GM23338 (cell line): ENCODE measurements around the gene TFF2. TPM values are rescaled to one million over a fixed set of nuclear protein-coding genes. Genes with fewer than 3 reads are reported as not detected.

Experiments
- ATAC-seq: fragments of 200-7000 bp; cut with Tn5 transposase; 3 replicates; pipeline ENCODE4 v1.9.1; 2020
- DNase-seq: peaks from one replicate; pipeline ENCODE4 v3.0.0-alpha.2; 2015; ENCODE audit warnings: low spot score
- H2AFZ ChIP-seq: fragments of 200-600 bp; sonication (generic); 2 replicates; pipeline ENCODE4 v1.8.0; 2016; ENCODE audit warnings: antibody characterized with exemption, mild to moderate bottlenecking, moderate library complexity
- H3F3A ChIP-seq: fragments of 200-600 bp; sonication (generic); replicated peaks from 2 replicates; pipeline ENCODE4 v1.8.0; 2017; ENCODE audit warnings: antibody characterized with exemption, mixed run types, low read depth
- H3K27ac ChIP-seq: fragments of 200-600 bp; sonication (generic); 2 replicates; pipeline ENCODE4 v1.6.1; 2016; ENCODE audit warnings: low read depth
- H3K27me3 ChIP-seq: fragments of 200-600 bp; sonication (generic); 2 replicates; pipeline ENCODE4 v1.8.0; 2016; ENCODE audit warnings: mild to moderate bottlenecking, mixed run types, moderate library complexity; ENCODE audit not compliant: insufficient read depth
- H3K36me3 ChIP-seq: fragments of 200-600 bp; sonication (generic); 2 replicates; pipeline ENCODE4 v1.8.0; 2016; ENCODE audit warnings: mild to moderate bottlenecking; ENCODE audit not compliant: insufficient read depth
- H3K4me1 ChIP-seq: fragments of 200-600 bp; sonication (generic); 2 replicates; pipeline ENCODE4 v1.8.0; 2016; ENCODE audit warnings: mild to moderate bottlenecking, moderate library complexity; ENCODE audit not compliant: insufficient read depth
- H3K4me2 ChIP-seq: fragments of 200-600 bp; sonication (generic); 2 replicates; pipeline ENCODE4 v1.7.1; 2017; ENCODE audit warnings: mixed run types
- H3K4me3 ChIP-seq: fragments of 200-600 bp; sonication (generic); 2 replicates; pipeline ENCODE4 v1.6.1; 2016; ENCODE audit warnings: mixed run types
- H3K79me2 ChIP-seq: fragments of 200-600 bp; sonication (generic); replicated peaks from 2 replicates; pipeline ENCODE4 v1.8.0; 2017; ENCODE audit warnings: mild to moderate bottlenecking; ENCODE audit not compliant: insufficient read depth
- H3K9me2 ChIP-seq: fragments of 200-600 bp; sonication (generic); 2 replicates; pipeline ENCODE4 v1.8.0; 2017; ENCODE audit not compliant: insufficient read depth
- H4K20me1 ChIP-seq: fragments of 200-600 bp; sonication (generic); replicated peaks from 2 replicates; pipeline ENCODE4 v1.8.0; 2017; ENCODE audit warnings: mild to moderate bottlenecking; ENCODE audit not compliant: insufficient read depth
- H3K27ac Mint-ChIP-seq: 2 replicates; pipeline ENCODE4 v1.8.0; 2020; ENCODE audit warnings: inconsistent platforms, mild to moderate bottlenecking, moderate library complexity, mixed read lengths
- H3K27me3 Mint-ChIP-seq: 3 replicates; pipeline ENCODE4 v1.8.0; 2022; ENCODE audit warnings: low read depth, mild to moderate bottlenecking, moderate library complexity, mixed read lengths, inconsistent platforms; ENCODE audit not compliant: insufficient read depth, poor library complexity
- H3K36me3 Mint-ChIP-seq: 3 replicates; pipeline ENCODE4 v1.8.0; 2021; ENCODE audit warnings: low read depth, mild to moderate bottlenecking, inconsistent platforms, moderate library complexity, mixed read lengths
- H3K4me1 Mint-ChIP-seq: 3 replicates; pipeline ENCODE4 v1.8.0; 2020; ENCODE audit warnings: mild to moderate bottlenecking, inconsistent platforms, mixed read lengths
- H3K4me3 Mint-ChIP-seq: 3 replicates; pipeline ENCODE4 v1.8.0; 2021; ENCODE audit warnings: moderate library complexity, mild to moderate bottlenecking, inconsistent platforms, mixed read lengths
- H3K9me3 Mint-ChIP-seq: 3 replicates; pipeline ENCODE4 v1.8.0; 2020; ENCODE audit warnings: moderate library complexity, mild to moderate bottlenecking, inconsistent platforms, mixed read lengths
- CTCF ChIP-seq, 2 experiments: fragments of 200-600 bp in 1 of 2; sonication (generic) in 1 of 2; conservative IDR thresholded peaks; 2 replicates each; pipeline versions ENCODE4 v1.5.1 to v1.6.1; 2016 to 2017; ENCODE audit warnings: antibody characterized with exemption in 2 of 2, low read depth in 2 of 2, mild to moderate bottlenecking in 2 of 2, moderate library complexity in 1 of 2
- EZH2 ChIP-seq: fragments of 200-600 bp; sonication (generic); IDR thresholded peaks from one replicate; pipeline ENCODE4 v1.8.0; 2017; ENCODE audit warnings: antibody characterized with exemption, mild to moderate bottlenecking, low read depth; ENCODE audit not compliant: unreplicated experiment
- JUNB ChIP-seq: IDR thresholded peaks from one replicate; pipeline ENCODE4 v1.6.1; 2016; ENCODE audit warnings: antibody characterized with exemption; ENCODE audit not compliant: unreplicated experiment
- NANOG ChIP-seq: IDR thresholded peaks from 2 replicates; pipeline ENCODE4 v1.6.1; 2016; ENCODE audit warnings: antibody characterized with exemption, borderline replicate concordance
- POLR2AphosphoS5 ChIP-seq: IDR thresholded peaks from 2 replicates; pipeline ENCODE4 v1.6.1; 2016; ENCODE audit warnings: antibody characterized with exemption, low read depth
- REST ChIP-seq: IDR thresholded peaks from one replicate; pipeline ENCODE4 v1.6.1; 2018; ENCODE audit warnings: antibody characterized with exemption; ENCODE audit not compliant: unreplicated experiment
- ZNF462 ChIP-seq: fragments of 250-450 bp; sonication (Bioruptor Pico); IDR thresholded peaks from 2 replicates; pipeline ENCODE4 v1.5.0; 2020; ENCODE audit warnings: mild to moderate bottlenecking, moderate library complexity
- polyA plus RNA-seq: library from polyadenylated mRNA; unstranded; fragments of >200 nt; fragmentation: Nextera tagmentation; extraction: Ambion mirVana; gene quantifications from 2 replicates; pipeline ENCODE4 v1.2.1, GENCODE V29; 2016
- total RNA-seq: library from RNA; depleted of rRNA; stranded (reverse); fragments of >200 nt; shearing (Covaris generic); gene quantifications from 2 replicates; pipeline ENCODE4 v1.2.3, GENCODE V29; 2014

Gene TFF2
- total and polyA plus RNA-seq, 2 experiments from 2014 or later = not detected

- TF ChIP-seq ZNF462 (CRISPR knock-in tag) (no peak), JUNB (no peak), CTCF (conservative IDR thresholded peaks at IDR 0.05; ENCODE audit: low read depth in 2 of 2) (no peak), EZH2 (no peak), POLR2AphosphoS5 (no peak)
Measured at GRCh38 chr21:42387164-42387563, 36.4 kb upstream of the TFF2 start (continued).

GRCh38 chr21:42386034-42386591, 35.3 kb upstream of the TFF2 start:
- Histone ChIP-seq H3K4me2 (no peak overlapping the region), H3K27me3 (no peaks in the 10 kb centered on the region), H3K4me3 (no peak overlapping the region), H3K36me3 (no peaks in the 10 kb centered on the region), H2AFZ (no peak overlapping the region), H3F3A (peaks cover 5% of the 10 kb centered on the region; the same call in 1 of the 2 replicates), H3K27ac (no peak overlapping the region), H3K9me2 (no peaks in the 10 kb centered on the region), H3K79me2 (no peaks in the 10 kb centered on the region), H3K4me1 (peaks cover 6% of the 10 kb centered on the region), H4K20me1 (no peaks in the 10 kb centered on the region)
- Mint-ChIP-seq H3K9me3 (peaks cover 26% of the 10 kb centered on the region), H3K4me3 (no peak overlapping the region), H3K27ac (no peak overlapping the region), H3K4me1 (peaks cover 35% of the 10 kb centered on the region), H3K27me3 (peaks cover 7% of the 10 kb centered on the region), H3K36me3 (peaks cover 15% of the 10 kb centered on the region)
- no peak for ATAC-seq
- no peak for DNase-seq
- TF ChIP-seq REST (no peak), NANOG (no peak)
